ENCODE results near the gene YWHAG.

YWHAG gene

GRCh38 chr7:76381814-76382213, 23.0 kb upstream of the YWHAG start:
- TF ChIP-seq ESRRG (CRISPR knock-in tag; IDR thresholded peaks at IDR 0.05) = no peak
- TF ChIP-seq BACH2 (CRISPR knock-in tag; IDR thresholded peaks at IDR 0.05; ENCODE audit: borderline replicate concordance) = no peak
- no peak for TF ChIP-seq OSR1 (CRISPR knock-in tag; IDR thresholded peaks at IDR 0.05)
- no peak for TF ChIP-seq TCF4 (CRISPR knock-in tag; IDR thresholded peaks at IDR 0.05; ENCODE audit: borderline replicate concordance)
- no peak for TF ChIP-seq ISL1 (CRISPR knock-in tag; IDR thresholded peaks at IDR 0.05)
- TF ChIP-seq TOX (CRISPR knock-in tag; IDR thresholded peaks at IDR 0.05; ENCODE audit: borderline replicate concordance) = no peak
- TF ChIP-seq, protein P1, sequence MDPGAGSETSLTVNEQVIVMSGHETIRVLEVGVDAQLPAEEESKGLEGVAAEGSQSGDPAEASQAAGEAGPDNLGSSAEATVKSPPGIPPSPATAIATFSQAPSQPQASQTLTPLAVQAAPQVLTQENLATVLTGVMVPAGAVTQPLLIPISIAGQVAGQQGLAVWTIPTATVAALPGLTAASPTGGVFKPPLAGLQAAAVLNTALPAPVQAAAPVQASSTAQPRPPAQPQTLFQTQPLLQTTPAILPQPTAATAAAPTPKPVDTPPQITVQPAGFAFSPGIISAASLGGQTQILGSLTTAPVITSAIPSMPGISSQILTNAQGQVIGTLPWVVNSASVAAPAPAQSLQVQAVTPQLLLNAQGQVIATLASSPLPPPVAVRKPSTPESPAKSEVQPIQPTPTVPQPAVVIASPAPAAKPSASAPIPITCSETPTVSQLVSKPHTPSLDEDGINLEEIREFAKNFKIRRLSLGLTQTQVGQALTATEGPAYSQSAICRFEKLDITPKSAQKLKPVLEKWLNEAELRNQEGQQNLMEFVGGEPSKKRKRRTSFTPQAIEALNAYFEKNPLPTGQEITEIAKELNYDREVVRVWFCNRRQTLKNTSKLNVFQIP (CRISPR knock-in tag; IDR thresholded peaks at IDR 0.05; ENCODE audit: borderline replicate concordance, low read depth) = no peak
- TF ChIP-seq PPARA (CRISPR knock-in tag; IDR thresholded peaks at IDR 0.05; ENCODE audit: borderline replicate concordance) = no peak
- no peak for TF ChIP-seq PATZ1 (CRISPR knock-in tag; IDR thresholded peaks at IDR 0.05; ENCODE audit: borderline replicate concordance)
- no peak for TF ChIP-seq CSRNP3 (CRISPR knock-in tag; IDR thresholded peaks at IDR 0.05)
- no peak for TF ChIP-seq CSDC2 (CRISPR knock-in tag; IDR thresholded peaks at IDR 0.05)
- TF ChIP-seq SNAI2 (CRISPR knock-in tag; IDR thresholded peaks at IDR 0.05) = no peak
- no peak for TF ChIP-seq ZNF565 (CRISPR knock-in tag; conservative IDR thresholded peaks at IDR 0.05; ENCODE audit: low read depth)
- no peak for ATAC-seq

- 0 out of 3 replicates have a peak, but pooled peaks have one; percentile 1 for ATAC-seq
- TF ChIP-seq TCF4 (CRISPR knock-in tag; IDR thresholded peaks at IDR 0.05; ENCODE audit: borderline replicate concordance) (no peak), RARB (CRISPR knock-in tag; IDR thresholded peaks at IDR 0.05) (no peak), ARNTL (CRISPR knock-in tag; IDR thresholded peaks at IDR 0.05; ENCODE audit: borderline replicate concordance, low read depth) (0 out of 2 replicates have a peak, but pooled peaks have one; percentile 18), ZNF70 (CRISPR knock-in tag; IDR thresholded peaks at IDR 0.05) (0 out of 2 replicates have a peak, but pooled peaks have one; percentile 5)
Measured at GRCh38 chr7:76380623-76380966, 21.8 kb upstream of the YWHAG start.

DNA sequence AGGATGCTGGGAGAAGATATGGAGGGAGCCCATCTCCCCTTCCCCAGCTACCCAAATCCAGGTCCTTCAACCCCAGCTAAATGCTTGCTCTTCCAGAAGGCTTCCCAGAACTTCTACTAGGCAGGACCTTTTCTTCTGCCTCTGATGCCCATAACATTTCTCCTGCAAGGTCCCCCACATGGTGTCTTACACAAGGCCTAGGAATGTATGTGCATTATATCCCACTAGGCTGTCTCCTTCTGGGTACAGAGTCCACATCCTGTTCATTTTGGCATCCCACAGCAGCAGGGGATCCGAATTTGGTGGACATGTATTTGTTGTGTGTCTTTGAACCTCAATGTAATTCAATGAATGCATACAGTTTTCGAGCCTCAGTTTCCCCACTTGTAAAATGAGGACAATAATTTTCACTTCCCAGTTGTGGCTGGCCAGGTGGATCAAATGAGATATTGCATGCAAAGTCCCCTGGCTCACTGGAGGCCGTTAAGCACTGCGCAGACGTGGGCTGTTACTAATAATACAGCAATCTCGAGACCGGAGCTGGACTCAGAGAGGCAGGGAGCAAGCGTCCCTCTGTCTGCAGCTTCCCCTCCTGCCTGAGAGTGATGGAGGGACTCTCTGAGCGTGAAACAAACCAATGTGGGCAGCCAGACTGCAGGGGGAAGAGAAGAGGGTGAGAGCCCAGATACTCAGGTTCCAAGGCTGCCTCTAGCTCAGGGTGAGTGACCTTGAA, 18.6 kb upstream of the YWHAG start:
- ATAC-seq = no peak
- TF ChIP-seq ESRRG (CRISPR knock-in tag; IDR thresholded peaks at IDR 0.05) (no peak), RARB (CRISPR knock-in tag; IDR thresholded peaks at IDR 0.05) (no peak), BACH2 (CRISPR knock-in tag; IDR thresholded peaks at IDR 0.05; ENCODE audit: borderline replicate concordance) (no peak), ZNF70 (CRISPR knock-in tag; IDR thresholded peaks at IDR 0.05) (no peak), TCF4 (CRISPR knock-in tag; IDR thresholded peaks at IDR 0.05; ENCODE audit: borderline replicate concordance) (no peak), PPARA (CRISPR knock-in tag; IDR thresholded peaks at IDR 0.05; ENCODE audit: borderline replicate concordance) (no peak), ZNF8 (CRISPR knock-in tag; IDR thresholded peaks at IDR 0.05) (no peak), GLIS3 (CRISPR knock-in tag; IDR thresholded peaks at IDR 0.05) (no peak), OSR1 (CRISPR knock-in tag; IDR thresholded peaks at IDR 0.05) (no peak), ISL1 (CRISPR knock-in tag; IDR thresholded peaks at IDR 0.05) (no peak), ZFP30 (CRISPR knock-in tag; IDR thresholded peaks at IDR 0.05) (no peak), CSDC2 (CRISPR knock-in tag; IDR thresholded peaks at IDR 0.05) (no peak), ZC3H10 (CRISPR knock-in tag; IDR thresholded peaks at IDR 0.05) (no peak), SNAI2 (CRISPR knock-in tag; IDR thresholded peaks at IDR 0.05) (no peak), ARNTL (CRISPR knock-in tag; IDR thresholded peaks at IDR 0.05; ENCODE audit: borderline replicate concordance, low read depth) (no peak), ZFP3 (CRISPR knock-in tag; IDR thresholded peaks at IDR 0.05) (no peak), ZNF565 (CRISPR knock-in tag; conservative IDR thresholded peaks at IDR 0.05; ENCODE audit: low read depth) (no peak)
- TF ChIP-seq, protein P1 (CRISPR knock-in tag; IDR thresholded peaks at IDR 0.05; ENCODE audit: borderline replicate concordance, low read depth) = no peak
- TF ChIP-seq, protein P2, sequence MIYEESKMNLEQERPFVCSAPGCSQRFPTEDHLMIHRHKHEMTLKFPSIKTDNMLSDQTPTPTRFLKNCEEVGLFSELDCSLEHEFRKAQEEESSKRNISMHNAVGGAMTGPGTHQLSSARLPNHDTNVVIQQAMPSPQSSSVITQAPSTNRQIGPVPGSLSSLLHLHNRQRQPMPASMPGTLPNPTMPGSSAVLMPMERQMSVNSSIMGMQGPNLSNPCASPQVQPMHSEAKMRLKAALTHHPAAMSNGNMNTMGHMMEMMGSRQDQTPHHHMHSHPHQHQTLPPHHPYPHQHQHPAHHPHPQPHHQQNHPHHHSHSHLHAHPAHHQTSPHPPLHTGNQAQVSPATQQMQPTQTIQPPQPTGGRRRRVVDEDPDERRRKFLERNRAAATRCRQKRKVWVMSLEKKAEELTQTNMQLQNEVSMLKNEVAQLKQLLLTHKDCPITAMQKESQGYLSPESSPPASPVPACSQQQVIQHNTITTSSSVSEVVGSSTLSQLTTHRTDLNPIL (CRISPR knock-in tag; IDR thresholded peaks at IDR 0.05; ENCODE audit: low read depth) = no peak
- TF ChIP-seq, protein P3, sequence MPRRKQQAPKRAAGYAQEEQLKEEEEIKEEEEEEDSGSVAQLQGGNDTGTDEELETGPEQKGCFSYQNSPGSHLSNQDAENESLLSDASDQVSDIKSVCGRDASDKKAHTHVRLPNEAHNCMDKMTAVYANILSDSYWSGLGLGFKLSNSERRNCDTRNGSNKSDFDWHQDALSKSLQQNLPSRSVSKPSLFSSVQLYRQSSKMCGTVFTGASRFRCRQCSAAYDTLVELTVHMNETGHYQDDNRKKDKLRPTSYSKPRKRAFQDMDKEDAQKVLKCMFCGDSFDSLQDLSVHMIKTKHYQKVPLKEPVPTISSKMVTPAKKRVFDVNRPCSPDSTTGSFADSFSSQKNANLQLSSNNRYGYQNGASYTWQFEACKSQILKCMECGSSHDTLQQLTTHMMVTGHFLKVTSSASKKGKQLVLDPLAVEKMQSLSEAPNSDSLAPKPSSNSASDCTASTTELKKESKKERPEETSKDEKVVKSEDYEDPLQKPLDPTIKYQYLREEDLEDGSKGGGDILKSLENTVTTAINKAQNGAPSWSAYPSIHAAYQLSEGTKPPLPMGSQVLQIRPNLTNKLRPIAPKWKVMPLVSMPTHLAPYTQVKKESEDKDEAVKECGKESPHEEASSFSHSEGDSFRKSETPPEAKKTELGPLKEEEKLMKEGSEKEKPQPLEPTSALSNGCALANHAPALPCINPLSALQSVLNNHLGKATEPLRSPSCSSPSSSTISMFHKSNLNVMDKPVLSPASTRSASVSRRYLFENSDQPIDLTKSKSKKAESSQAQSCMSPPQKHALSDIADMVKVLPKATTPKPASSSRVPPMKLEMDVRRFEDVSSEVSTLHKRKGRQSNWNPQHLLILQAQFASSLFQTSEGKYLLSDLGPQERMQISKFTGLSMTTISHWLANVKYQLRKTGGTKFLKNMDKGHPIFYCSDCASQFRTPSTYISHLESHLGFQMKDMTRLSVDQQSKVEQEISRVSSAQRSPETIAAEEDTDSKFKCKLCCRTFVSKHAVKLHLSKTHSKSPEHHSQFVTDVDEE (CRISPR knock-in tag; IDR thresholded peaks at IDR 0.05) = no peak

Data from SK-N-SH treated with all-trans-retinoic acid at 6 μM for 48 hours (cell line).